T-helper 1 cell (primary cell): ENCODE results near the gene AMDHD2.
"Not testable (repeated sequence)": the region's sequence is repeated elsewhere in the genome, so short reads cannot be mapped to it uniquely, and the experiment has no call there.

ENCODE experiments used
- DNase-seq, 5 donors: peaks; one replicate each; pipeline ENCODE4 v3.0.0-alpha.2; 2012 to 2020

The AMDHD2 gene

GRCh38 chr16:2533912-2534311 is 13.7 kb downstream of the AMDHD2 start:
- DNase-seq = no peak

DNA sequence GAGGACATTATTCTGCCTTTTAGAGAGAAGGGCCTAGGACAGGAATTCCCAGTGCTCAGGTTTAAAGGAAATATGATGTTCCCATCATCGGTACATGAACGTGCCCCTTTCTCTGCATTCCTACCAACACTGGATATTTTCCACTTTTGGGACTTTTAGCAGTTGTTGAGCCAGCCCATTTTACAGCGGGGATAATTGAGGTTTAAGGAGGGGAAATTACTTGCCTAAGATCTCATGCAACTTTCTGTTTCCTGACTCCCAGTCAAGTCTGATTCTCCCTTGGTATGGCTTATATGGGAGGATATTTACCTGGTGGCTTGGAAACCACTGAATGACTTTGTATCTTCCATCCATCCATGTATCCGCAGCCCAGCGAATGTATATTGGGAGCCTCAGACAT is 14.2 kb downstream of the AMDHD2 start:
- DNase-seq = not testable (repeated sequence)

DNA sequence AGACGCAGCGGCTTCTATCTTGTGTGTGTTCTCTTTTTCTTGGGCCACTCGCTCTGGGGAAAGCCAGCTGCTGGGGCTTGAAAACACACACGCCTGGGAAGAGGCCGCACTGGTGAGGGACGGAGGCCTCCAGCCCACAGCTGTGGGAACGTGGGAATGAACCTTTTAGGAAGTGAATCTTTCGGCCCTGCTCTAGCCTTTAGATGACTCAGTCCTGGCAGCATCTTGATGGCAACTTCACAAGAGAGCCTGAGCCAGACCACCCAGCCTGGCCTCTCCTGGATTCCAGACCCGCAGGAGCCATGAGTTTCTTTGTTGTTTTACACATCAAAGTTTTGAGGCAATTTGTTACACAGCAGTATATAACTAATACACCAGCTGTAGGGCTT is 15.4 kb downstream of the AMDHD2 start:
- no peak for DNase-seq

DNA sequence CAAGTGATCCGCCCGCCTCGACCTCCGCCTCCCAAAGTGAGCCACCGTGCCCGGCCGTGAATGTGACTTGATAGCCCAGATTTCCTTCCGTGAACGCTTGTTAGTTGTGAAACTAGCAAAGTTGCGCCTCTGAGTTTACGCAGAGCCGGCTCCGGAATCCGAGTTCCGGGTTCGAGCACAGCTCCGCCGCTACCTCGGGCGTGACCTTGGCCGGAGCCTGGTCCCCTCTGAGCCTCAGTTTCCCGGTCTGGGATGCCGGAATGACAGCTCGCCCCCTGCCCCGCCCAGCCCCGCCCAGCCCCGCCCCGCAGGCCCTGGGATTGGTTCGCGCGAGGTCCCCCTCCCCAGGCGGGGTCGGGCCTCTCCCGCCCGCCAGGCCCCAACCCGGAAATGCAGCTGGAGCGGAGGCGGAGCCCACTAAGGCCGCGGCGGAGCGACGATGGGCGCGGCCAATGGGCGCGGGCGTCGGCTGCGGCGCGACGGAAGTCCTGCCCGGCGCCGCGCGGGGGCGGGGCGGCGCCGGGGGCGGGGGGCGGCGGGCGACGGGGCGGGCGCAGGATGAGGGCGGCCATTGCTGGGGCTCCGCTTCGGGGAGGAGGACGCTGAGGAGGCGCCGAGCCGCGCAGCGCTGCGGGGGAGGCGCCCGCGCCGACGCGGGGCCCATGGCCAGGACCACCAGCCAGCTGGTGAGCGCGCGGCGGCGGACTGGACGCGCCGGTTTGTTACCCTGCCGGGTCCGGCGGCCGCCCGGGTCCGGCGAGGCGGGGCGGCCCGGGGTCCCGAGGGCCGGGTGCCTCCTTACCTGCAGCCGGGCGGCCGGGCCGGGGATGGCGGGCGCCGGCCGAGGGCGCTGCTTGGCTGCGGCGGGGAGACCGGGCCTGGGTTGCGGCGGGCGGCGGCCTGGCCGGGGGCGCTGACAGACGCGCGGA is 17.5 kb downstream of the AMDHD2 start, which contains the start of gene PDPK1:
PDPK1 (plus strand) TSS at position 571 of the 929 bp plus-strand sequence; CDS start at position 663, 92 bp downstream.
- DNase-seq = peak; percentile 87 to 97 (median 91)

DNA sequence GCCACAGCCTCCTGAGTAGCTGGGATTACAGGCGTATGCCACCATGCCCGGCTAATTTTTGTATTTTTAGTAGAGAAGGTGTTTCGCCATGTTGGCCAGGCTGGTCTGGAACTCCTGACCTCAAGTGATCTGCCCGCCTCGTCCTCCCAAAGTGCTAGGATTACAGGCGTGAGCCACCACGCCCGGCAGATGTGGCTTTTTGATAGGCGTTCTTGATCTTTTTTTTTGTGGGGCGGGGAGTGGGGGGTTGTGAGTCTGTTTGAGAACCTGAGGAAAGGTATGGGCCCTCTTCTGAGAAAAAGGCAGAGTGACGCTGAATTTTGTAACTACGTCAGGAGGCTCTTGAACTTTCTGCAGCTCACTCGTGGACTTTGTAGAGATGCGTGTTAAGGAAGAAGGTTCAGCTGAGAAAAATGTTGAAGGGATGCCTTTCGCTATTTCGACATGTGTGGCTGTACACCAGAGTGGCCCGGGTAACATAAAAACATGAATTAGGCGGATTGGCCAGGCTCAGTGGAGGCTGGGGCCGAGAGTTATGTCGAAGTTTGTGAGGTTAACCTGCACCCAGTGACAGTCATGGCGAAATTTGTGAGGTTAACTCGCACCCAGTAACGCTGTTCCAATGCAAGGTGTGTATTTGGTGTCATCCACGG is 19.1 kb downstream of the AMDHD2 start:
- not testable (repeated sequence) for DNase-seq

GRCh38 chr16:2539845-2540458 is 19.8 kb downstream of the AMDHD2 start:
- DNase-seq = peak in 1 of 5 donors; percentile 19

GRCh38 chr16:2540912-2541311 is 20.7 kb downstream of the AMDHD2 start:
- DNase-seq = not testable (repeated sequence)

- DNase-seq = not testable (repeated sequence)
Measured at GRCh38 chr16:2541409-2541808, 21.2 kb downstream of the AMDHD2 start.

- not testable (repeated sequence) for DNase-seq
Measured at GRCh38 chr16:2543771-2544170, 23.6 kb downstream of the AMDHD2 start.

GRCh38 chr16:2550283-2550878 is 30.2 kb downstream of the AMDHD2 start:
- DNase-seq = not testable (repeated sequence)

DNA sequence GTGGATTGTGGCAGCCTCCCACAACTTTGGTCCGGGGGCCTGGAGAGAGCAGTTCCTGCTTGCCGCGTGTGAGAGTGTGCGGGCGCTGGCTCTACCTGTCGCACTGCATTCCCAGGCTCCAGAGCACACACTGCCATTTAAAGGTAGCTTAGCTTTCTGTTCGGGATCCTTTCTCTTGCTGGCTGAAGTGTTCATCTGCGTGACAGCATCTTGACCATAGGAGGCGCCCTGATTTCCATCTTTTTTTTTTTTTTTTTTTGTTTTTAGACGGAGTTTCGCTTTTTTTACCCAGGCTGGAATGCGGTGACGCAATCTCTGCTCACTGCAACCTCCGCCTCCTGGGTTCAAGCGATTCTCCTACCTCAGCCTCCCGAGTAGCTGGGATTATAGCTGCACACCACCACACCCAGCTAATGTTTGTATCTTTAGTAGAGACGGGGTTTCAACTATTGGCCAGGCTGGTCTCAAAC is 31.3 kb downstream of the AMDHD2 start:
- not testable (repeated sequence) for DNase-seq

DNA sequence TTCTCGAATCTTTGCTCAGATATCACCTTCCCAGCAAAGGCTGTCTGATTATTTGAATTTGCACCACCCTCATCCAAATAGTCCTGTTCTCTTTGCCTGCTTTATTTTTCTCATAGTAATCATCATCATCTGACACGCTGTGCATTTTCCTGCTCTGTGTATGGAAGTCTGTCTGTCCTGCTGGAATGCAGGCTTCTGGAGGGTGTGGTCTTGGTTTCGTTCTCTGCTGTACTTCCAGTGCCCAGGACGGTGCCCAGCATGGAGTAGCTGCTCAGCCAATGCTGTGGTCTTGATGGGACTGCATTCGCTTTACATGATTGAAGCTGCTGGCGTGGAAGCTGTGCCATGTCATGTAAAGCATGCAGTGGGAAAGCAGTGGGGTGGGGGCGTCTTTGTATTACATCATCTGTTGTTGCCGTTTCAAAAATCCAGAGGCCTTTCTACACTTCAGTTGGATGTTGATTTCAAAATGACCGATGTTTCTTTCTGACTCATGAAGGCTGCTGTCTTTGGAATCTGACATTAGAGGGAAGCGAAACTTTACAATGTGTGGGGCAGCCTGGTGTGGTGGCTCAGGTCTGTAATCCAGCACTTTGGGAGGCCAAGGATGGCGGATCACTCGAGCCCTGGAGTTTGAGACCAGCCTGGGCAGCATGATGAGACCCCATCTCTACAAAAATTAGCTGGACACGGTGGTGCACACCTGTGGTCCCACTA is 34.7 kb downstream of the AMDHD2 start:
- DNase-seq = not testable (repeated sequence)

- not testable (repeated sequence) for DNase-seq
Measured at GRCh38 chr16:2557150-2557549, 37.0 kb downstream of the AMDHD2 start.

- not testable (repeated sequence) for DNase-seq
Measured at GRCh38 chr16:2560131-2560797, 40.1 kb downstream of the AMDHD2 start.

DNA sequence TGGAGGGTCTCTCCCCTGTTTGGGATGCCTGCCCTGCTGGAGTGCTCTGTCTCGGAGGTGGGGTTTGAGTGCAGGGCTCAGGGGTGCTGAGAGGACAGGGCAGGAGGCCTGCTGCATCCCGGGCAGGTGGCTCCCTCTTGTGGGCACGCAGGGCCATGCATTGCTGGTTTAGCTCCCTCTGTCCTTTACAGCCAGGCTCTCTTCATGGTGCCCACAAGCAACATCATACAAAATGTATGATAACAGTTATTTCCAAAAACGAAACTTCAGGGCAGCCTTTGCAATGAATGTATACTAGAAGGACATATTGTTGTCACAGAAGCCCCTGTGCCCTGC is 40.6 kb downstream of the AMDHD2 start:
- DNase-seq = peak in 3 of 5 donors; percentile 32 to 59 (median 51)

DNA sequence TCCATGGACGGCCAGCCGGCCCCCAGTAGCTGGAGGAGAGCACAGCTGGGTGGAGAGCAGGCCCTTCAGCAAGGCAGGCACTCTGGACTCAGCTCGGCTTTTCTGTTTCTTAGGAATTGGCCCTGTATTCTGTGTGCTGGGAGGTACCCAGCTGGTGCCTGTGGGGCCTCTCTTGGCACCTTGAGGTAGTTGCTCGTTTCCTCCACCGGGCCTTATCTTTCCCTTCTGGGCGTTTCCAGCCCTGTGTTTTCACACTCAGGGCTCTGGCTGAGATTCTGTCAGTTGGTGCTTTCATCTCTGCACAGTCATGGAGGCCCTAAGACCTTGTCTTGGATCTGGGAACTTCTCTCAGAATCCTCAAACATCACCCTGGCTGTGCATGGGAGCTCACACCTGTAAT is 47.3 kb downstream of the AMDHD2 start:
- not testable (repeated sequence) for DNase-seq

- DNase-seq = not testable (repeated sequence)
Measured at GRCh38 chr16:2568573-2568972, 48.4 kb downstream of the AMDHD2 start.

DNA sequence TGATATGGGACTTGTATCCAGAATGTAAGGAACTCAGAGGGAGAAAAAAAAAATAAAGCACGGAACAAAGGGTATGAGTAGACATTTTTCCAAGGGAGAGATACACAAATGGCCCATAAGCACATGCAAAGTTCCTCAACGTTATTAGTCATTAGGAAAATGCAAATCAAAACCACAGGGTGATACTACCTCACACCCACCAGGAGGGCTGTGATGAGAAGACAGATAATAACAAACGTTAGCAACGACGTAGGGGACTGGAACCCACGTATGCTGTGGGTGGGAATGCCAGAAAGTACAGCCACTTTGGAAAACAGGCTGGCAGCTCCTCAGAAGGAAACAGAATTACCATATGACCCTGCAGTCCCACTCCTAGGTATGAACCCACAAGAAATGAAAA is 52.5 kb downstream of the AMDHD2 start:
- DNase-seq = not testable (repeated sequence)

GRCh38 chr16:2575839-2576238 is 55.7 kb downstream of the AMDHD2 start:
- not testable (repeated sequence) for DNase-seq

- DNase-seq = not testable (repeated sequence)
Measured at GRCh38 chr16:2577044-2577443, 56.9 kb downstream of the AMDHD2 start.

DNA sequence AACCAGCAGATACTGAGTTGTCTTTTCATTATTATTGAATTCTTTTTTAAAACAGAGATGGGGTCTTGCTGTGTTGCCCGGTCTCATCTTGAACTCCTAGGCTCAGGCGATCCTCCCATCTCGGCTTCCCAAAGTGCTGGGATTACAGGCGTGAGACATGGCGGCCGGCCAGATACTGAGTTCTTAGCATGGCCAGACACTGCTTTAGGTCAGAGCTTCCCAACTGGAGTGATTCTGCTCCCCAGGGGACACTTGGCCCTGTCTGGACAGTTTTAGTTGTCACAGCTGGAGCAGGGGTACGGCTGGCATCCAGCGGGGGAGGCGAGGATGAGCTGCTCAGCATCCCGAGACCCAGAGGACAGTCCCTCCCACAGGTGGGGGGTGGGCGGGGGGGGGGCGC is 58.7 kb downstream of the AMDHD2 start:
- DNase-seq = not testable (repeated sequence)
